ENCODE results near the gene SBF2.
"Not testable (repeated sequence)": the region's sequence is repeated elsewhere in the genome, so short reads cannot be mapped to it uniquely, and the experiment has no call there.

The SBF2 gene

GRCh38 chr11:9748361-9748970, 545.6 kb downstream of the SBF2 start:
- intact Hi-C loops (cut with DNase I) = loop anchor here (1.0 to 10.0 kb wide), 3 partner anchors 86 to 214 kb away; partner anchors contain the start of gene SWAP70
- peak in 7 of 10 donors; percentile 36 to 89 (median 58) for DNase-seq

DNA sequence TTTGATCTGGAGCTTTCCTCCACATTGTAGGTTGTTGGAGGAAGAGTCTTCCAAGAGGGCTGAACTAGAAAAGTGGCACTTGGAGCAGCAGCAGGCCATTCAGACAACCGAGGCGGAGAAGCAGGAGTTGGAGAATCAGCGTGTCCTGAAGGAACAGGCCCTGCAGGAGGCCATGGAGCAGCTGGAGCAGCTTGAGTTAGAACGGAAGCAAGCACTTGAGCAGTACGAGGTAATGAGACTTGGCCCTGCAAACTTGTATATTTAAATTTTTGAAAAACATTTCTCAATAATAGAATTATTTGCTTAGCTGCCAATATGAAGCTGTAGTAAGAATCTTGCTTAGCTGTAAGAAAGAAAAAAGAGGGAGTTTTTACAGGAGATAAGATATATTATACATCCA, 546.2 kb downstream of the SBF2 start:
- no peak for DNase-seq
- intact Hi-C loops (cut with DNase I) = loop anchor here (1.0 to 10.0 kb wide), 3 partner anchors 86 to 213 kb away; partner anchors contain the start of gene SWAP70

GRCh38 chr11:9747229-9747628, 546.8 kb downstream of the SBF2 start:
- intact Hi-C loops (cut with DNase I) = loop anchor here (5.0 to 10.0 kb wide), 2 partner anchors 85 to 212 kb away; partner anchors contain the start of gene SWAP70
- DNase-seq = no peak

GRCh38 chr11:9745411-9746211, 548.4 kb downstream of the SBF2 start:
- no peak for DNase-seq
- intact Hi-C loops (cut with DNase I) = loop anchor here (5.0 to 10.0 kb wide), 2 partner anchors 83 to 211 kb away; partner anchors contain the start of gene SWAP70

GRCh38 chr11:9743512-9743911, 550.5 kb downstream of the SBF2 start:
- intact Hi-C loops (cut with DNase I) = loop anchor here (10.0 kb wide), 1 partner anchor 209 kb away; no protein-coding TSS in a partner anchor
- not testable (repeated sequence) for DNase-seq

- intact Hi-C loops (cut with DNase I) = loop anchor here (10.0 kb wide), 1 partner anchor 206 kb away; no protein-coding TSS in a partner anchor
- no peak for DNase-seq
Measured at GRCh38 chr11:9741260-9741659, 552.8 kb downstream of the SBF2 start.

DNA sequence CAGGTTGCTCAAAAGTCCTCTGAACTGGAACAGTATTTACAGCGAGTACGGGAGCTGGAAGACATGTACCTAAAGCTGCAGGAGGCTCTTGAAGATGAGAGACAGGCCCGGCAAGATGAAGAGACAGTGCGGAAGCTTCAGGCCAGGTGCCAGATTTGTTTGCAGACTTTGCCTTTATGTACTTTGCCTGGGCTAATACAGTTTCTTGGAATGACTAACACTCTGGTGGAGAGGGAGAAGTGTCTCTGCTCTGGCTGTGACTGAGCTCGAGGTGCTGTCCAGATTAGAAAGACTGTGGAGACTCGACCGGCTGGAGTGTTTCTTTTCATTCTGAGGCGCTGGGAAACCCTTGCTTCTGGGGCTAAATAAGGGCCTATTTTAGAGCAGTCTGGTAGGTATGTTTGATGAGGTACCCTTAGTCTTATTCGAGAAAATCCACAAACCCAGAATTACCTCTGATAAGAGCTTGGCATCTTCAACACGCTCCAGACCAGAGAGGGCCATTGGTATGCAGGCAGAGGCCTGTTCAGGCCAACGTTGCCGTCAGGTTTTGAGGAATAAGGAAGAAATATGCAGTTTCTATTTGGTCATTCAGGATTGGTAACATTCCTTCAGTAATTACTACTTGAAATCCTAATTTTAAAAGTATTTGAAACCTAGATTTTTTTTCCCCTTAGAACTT, 553.7 kb downstream of the SBF2 start:
- intact Hi-C loops (cut with DNase I) = loop anchor here (10.0 kb wide), 1 partner anchor 206 kb away; no protein-coding TSS in a partner anchor

DNA sequence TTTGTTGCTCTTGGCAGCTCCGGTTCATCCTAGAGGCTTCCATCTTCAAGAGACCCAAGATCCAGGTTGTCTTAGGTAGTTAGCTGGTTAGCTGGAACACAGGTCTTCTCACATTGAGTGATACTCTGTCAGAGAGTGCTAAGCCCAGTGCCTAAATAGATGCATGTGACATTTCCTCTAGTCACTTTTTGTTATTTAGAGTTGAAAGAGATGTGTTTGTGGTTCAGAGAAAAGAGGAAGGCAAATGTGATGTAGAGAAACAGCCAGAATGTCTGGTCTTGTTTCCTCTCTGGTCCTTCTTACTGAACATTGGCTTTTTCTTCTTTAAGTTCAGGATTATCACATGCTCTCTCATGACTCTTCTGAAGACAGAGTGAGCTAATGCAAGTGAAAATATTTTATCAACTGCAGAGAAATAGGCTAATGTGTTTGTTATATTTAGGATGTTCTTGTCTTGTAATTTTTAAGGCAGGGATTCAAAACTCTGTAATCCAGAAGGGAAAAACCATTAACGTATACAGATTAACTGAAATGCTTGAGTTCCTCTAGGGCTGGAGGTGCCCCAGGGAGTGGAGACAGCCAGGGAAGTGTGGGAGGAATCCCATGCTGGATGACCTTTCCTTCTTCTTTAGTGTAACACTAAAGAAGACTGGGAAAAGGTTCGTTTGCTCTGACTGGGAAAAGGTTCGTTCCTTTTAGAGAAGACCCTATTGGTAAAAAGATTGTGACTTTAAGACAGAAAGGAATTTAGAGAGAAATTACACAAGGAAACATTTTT, 554.7 kb downstream of the SBF2 start:
- DNase-seq = no peak
- intact Hi-C loops (cut with DNase I) = no loop called here

More for the DNA sequence above, 553.7 kb downstream of the SBF2 start:
- DNase-seq = no peak

GRCh38 chr11:9738707-9739106, 555.3 kb downstream of the SBF2 start:
- intact Hi-C loops (cut with DNase I) = no loop called here

GRCh38 chr11:9738116-9738515, 555.9 kb downstream of the SBF2 start:
- intact Hi-C loops (cut with DNase I) = no loop called here
- DNase-seq = no peak

More at GRCh38 chr11:9738707-9739106, 555.3 kb downstream of the SBF2 start:
- no peak for DNase-seq

- intact Hi-C loops (cut with DNase I) = no loop called here
- no peak for DNase-seq
Measured at GRCh38 chr11:9736365-9736764, 557.7 kb downstream of the SBF2 start.

DNA sequence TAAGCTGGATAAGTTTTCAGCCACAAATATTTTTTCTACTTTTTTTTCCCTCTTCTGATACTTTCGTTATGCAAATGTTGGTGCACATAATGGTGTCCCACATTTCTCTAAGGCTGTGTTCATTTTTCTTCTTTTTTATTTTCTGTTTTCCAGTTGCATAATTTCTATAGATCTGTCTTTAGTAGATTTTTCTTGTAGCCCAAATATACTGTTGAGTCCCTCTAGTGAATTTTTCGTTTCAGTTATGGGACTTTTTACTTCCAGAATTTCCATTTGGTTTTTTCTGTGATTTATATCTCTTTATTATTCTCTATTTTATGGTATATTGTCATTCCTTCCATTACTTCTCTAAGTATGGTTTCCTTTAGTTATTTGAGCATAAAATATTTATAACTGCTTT, 558.1 kb downstream of the SBF2 start:
- intact Hi-C loops (cut with DNase I) = no loop called here
- no peak for DNase-seq

DNA sequence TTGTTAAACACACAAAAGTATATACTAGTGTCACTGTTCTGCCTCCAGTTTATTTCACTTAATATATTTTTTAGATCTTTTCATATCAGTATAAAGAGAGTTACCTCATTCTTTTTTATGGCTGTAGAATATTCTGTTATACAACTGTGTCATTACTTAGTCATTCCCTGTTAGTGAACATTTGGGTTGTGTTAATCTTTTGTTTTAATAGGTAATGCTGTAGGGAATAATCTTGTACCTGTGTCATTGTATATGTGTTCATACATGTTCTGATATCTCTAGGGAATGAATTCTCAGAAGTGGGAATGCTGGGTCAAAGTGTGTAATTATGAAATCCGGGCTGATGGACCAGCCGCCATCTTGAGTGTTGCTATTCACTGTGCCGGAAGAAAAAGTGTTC, 558.8 kb downstream of the SBF2 start:
- intact Hi-C loops (cut with DNase I) = no loop called here
- DNase-seq = no peak

- intact Hi-C loops (cut with DNase I) = no loop called here
- DNase-seq = no peak
Measured at GRCh38 chr11:9733212-9733611, 560.8 kb downstream of the SBF2 start.

DNA sequence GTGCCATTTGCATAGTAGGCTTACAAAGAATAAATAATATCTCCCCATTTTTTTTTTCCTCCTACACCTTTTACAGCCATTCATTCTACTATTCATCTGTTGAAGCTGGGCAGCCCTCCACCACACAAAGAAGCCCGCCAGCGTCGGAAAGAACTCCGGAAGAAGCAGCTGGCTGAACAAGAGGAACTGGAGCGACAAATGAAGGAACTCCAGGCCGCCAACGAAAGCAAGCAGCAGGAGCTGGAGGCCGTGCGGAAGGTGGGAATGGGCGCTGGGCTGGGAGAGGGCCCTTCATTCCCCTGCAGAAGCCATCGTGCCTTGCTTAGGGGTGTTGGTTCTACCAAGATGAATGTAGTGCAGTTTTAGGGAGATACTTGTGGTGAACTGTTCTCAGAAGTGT, 561.6 kb downstream of the SBF2 start:
- peak in 2 of 10 donors; percentile 30 to 83 for DNase-seq
- intact Hi-C loops (cut with DNase I) = no loop called here

- no peak for DNase-seq
- intact Hi-C loops (cut with DNase I) = no loop called here
Measured at GRCh38 chr11:9731256-9731655, 562.8 kb downstream of the SBF2 start.
